ENCODE measurements around the gene SYK.

The SYK gene

GRCh38 chr9:90939351-90939750, 137.7 kb downstream of the SYK start:
- no peak for TF ChIP-seq CTCF (IDR thresholded peaks at IDR 0.05; ENCODE audit: borderline replicate concordance, insufficient read depth, low read depth, low read length)
- H3K4me3 ChIP-seq (ENCODE audit: low read depth, low read length): no peak overlapping the region

- TF ChIP-seq CTCF (IDR thresholded peaks at IDR 0.05; ENCODE audit: borderline replicate concordance, insufficient read depth, low read depth, low read length): no peak
- H3K4me3 ChIP-seq (ENCODE audit: low read depth, low read length): no peak overlapping the region
Measured at GRCh38 chr9:90940280-90940679, 138.7 kb downstream of the SYK start.

GRCh38 chr9:90941661-90942060, 140.0 kb downstream of the SYK start:
- TF ChIP-seq CTCF (IDR thresholded peaks at IDR 0.05; ENCODE audit: borderline replicate concordance, insufficient read depth, low read depth, low read length): no peak
- H3K4me3 ChIP-seq (ENCODE audit: low read depth, low read length): no peak overlapping the region

- no peak overlapping the region for H3K4me3 ChIP-seq (ENCODE audit: low read depth, low read length)
- TF ChIP-seq CTCF (IDR thresholded peaks at IDR 0.05; ENCODE audit: borderline replicate concordance, insufficient read depth, low read depth, low read length): no peak
Measured at GRCh38 chr9:90942555-90942954, 140.9 kb downstream of the SYK start.

GRCh38 chr9:90943341-90943740, 141.7 kb downstream of the SYK start:
- H3K4me3 ChIP-seq (ENCODE audit: low read depth, low read length): no peak overlapping the region
- TF ChIP-seq CTCF (IDR thresholded peaks at IDR 0.05; ENCODE audit: borderline replicate concordance, insufficient read depth, low read depth, low read length): no peak

- no peak overlapping the region for H3K4me3 ChIP-seq (ENCODE audit: low read depth, low read length)
- no peak for TF ChIP-seq CTCF (IDR thresholded peaks at IDR 0.05; ENCODE audit: borderline replicate concordance, insufficient read depth, low read depth, low read length)
Measured at GRCh38 chr9:90945336-90945735, 143.7 kb downstream of the SYK start.

- TF ChIP-seq CTCF (IDR thresholded peaks at IDR 0.05; ENCODE audit: borderline replicate concordance, insufficient read depth, low read depth, low read length): no peak
- no peak overlapping the region for H3K4me3 ChIP-seq (ENCODE audit: low read depth, low read length)
Measured at GRCh38 chr9:90946982-90947381, 145.4 kb downstream of the SYK start.
